GM21529 (cell line): ENCODE results near the gene CCDC182.

ENCODE experiments used
- ATAC-seq: cut with Tn5 transposase; IDR thresholded peaks from one replicate; pipeline ENCODE4 v1.9.1; 2021; ENCODE audit not compliant: unreplicated experiment

CCDC182 gene

GRCh38 chr17:57758654-57759053, 13.6 kb upstream of the CCDC182 start:
- no peak for ATAC-seq

GRCh38 chr17:57757735-57758134, 12.6 kb upstream of the CCDC182 start:
- ATAC-seq = no peak

GRCh38 chr17:57756951-57757350, 11.9 kb upstream of the CCDC182 start:
- ATAC-seq = no peak

- no peak for ATAC-seq
These were observed 10.5 kb upstream of the CCDC182 start for GRCh38 chr17:57755480-57756070.

- no peak for ATAC-seq
These were observed 7.2 kb upstream of the CCDC182 start for GRCh38 chr17:57752031-57752905.

GRCh38 chr17:57751348-57751971, 6.4 kb upstream of the CCDC182 start:
- ATAC-seq = no peak

- ATAC-seq = no peak
These were observed 5.8 kb upstream of the CCDC182 start for GRCh38 chr17:57750895-57751294.

- ATAC-seq = no peak
These were observed 5.2 kb upstream of the CCDC182 start for GRCh38 chr17:57750109-57750871.

GRCh38 chr17:57749701-57750100, 4.6 kb upstream of the CCDC182 start:
- no peak for ATAC-seq

- ATAC-seq = no peak
These were observed 2.3 kb upstream of the CCDC182 start for GRCh38 chr17:57747221-57748017.

GRCh38 chr17:57746221-57746620, 1.1 kb upstream of the CCDC182 start:
- no peak for ATAC-seq

GRCh38 chr17:57744195-57745170, 616 bp downstream of the CCDC182 start:
- ATAC-seq = no peak

GRCh38 chr17:57740235-57740528, 4.9 kb downstream of the CCDC182 start:
- no peak for ATAC-seq

GRCh38 chr17:57739402-57740234, 5.5 kb downstream of the CCDC182 start:
- peak; percentile 65 for ATAC-seq

GRCh38 chr17:57737450-57737849, 7.6 kb downstream of the CCDC182 start:
- ATAC-seq = no peak

GRCh38 chr17:57735707-57736106, 9.4 kb downstream of the CCDC182 start:
- ATAC-seq = peak; percentile 15

- peak; percentile 55 for ATAC-seq
These were observed 9.9 kb downstream of the CCDC182 start for GRCh38 chr17:57735230-57735629.

GRCh38 chr17:57733085-57733484, 12.0 kb downstream of the CCDC182 start:
- ATAC-seq = no peak

GRCh38 chr17:57732062-57732461, 13.0 kb downstream of the CCDC182 start:
- ATAC-seq = no peak
